Hepatocyte (in vitro differentiated cells): ENCODE measurements around the gene SLC38A9. TPM values are rescaled to one million over a fixed set of nuclear protein-coding genes. Genes with fewer than 3 reads are reported as not detected.

Experiments used
- DNase-seq: peaks from one replicate; pipeline ENCODE4 v3.0.0-alpha.2; 2016; ENCODE audit warnings: low spot score
- H2AFZ ChIP-seq: fragments of 200-600 bp; sonication (generic); 2 replicates; pipeline ENCODE4 v1.6.0; 2016; ENCODE audit warnings: antibody characterized with exemption, mild to moderate bottlenecking
- H3K27ac ChIP-seq: fragments of 200-600 bp; sonication (generic); 2 replicates; pipeline ENCODE4 v1.5.1; 2016; ENCODE audit warnings: mild to moderate bottlenecking
- H3K27me3 ChIP-seq: fragments of 200-600 bp; sonication (generic); 2 replicates; pipeline ENCODE4 v1.6.1; 2016
- H3K36me3 ChIP-seq: fragments of 200-600 bp; sonication (generic); replicated peaks from 2 replicates; pipeline ENCODE4 v1.5.1; 2016; ENCODE audit warnings: low read depth; ENCODE audit not compliant: insufficient read depth
- H3K4me1 ChIP-seq: fragments of 200-600 bp; sonication (generic); 2 replicates; pipeline ENCODE4 v1.5.1; 2016; ENCODE audit warnings: mild to moderate bottlenecking, moderate library complexity; ENCODE audit not compliant: insufficient read depth
- H3K4me2 ChIP-seq: fragments of 200-600 bp; sonication (generic); 2 replicates; pipeline ENCODE4 v1.6.0; 2016
- H3K4me3 ChIP-seq: fragments of 200-600 bp; sonication (generic); 2 replicates; pipeline ENCODE4 v1.5.1; 2016; ENCODE audit warnings: mild to moderate bottlenecking
- H3K79me2 ChIP-seq: fragments of 200-600 bp; sonication (generic); 2 replicates; pipeline ENCODE4 v1.6.0; 2017; ENCODE audit warnings: mild to moderate bottlenecking
- H3K9me2 ChIP-seq: fragments of 200-600 bp; sonication (generic); replicated peaks from 2 replicates; pipeline ENCODE4 v1.6.0; 2017; ENCODE audit warnings: mild to moderate bottlenecking; ENCODE audit not compliant: insufficient read depth
- H3K9me3 ChIP-seq: fragments of 200-600 bp; sonication (generic); 2 replicates; pipeline ENCODE4 v1.5.1; 2016; ENCODE audit warnings: low read depth, mild to moderate bottlenecking
- H4K20me1 ChIP-seq: fragments of 200-600 bp; sonication (generic); 2 replicates; pipeline ENCODE4 v1.6.0; 2016; ENCODE audit warnings: mild to moderate bottlenecking; ENCODE audit not compliant: insufficient read depth, poor library complexity, severe bottlenecking
- EZH2 ChIP-seq: fragments of 200-600 bp; sonication (generic); IDR thresholded peaks from 2 replicates; pipeline ENCODE4 v1.6.1; 2016; ENCODE audit warnings: antibody characterized with exemption, mild to moderate bottlenecking, borderline replicate concordance
- EZH2phosphoT487 ChIP-seq: fragments of 200-600 bp; sonication (generic); IDR thresholded peaks from one replicate; pipeline ENCODE4 v1.6.1; 2018; ENCODE audit warnings: antibody characterized with exemption, mild to moderate bottlenecking, low read depth, moderate library complexity; ENCODE audit not compliant: unreplicated experiment, severe bottlenecking
- WGBS: methylation state at CpG from one replicate; pipeline ENCODE4 v1.1.6; 2016; ENCODE audit warnings: low lambda C conversion rate; ENCODE audit errors: missing lambda C conversion rate; 5-methylcytosine and 5-hydroxymethylcytosine counted together
- polyA plus RNA-seq: library from polyadenylated mRNA; unstranded; fragments of >200 nt; fragmentation: Nextera tagmentation; extraction: Ambion mirVana; gene quantifications from 2 replicates; pipeline ENCODE4 v1.2.1, GENCODE V29; 2016
- total RNA-seq: library from RNA; depleted of rRNA; stranded (reverse); fragments of >200 nt; gene quantifications from 2 replicates; pipeline ENCODE4 v1.2.3, GENCODE V29; 2014
- TF ChIP-seq, protein P1 (sequence below): fragments of 200-600 bp; sonication (generic); IDR thresholded peaks from 2 replicates; pipeline ENCODE4 v1.5.1; 2016; ENCODE audit warnings: antibody characterized with exemption, mild to moderate bottlenecking; ENCODE audit not compliant: poor library complexity

The SLC38A9 gene
- total and polyA plus RNA-seq, 2 experiments from 2014 or later: 28.1 to 37.8 TPM

DNA sequence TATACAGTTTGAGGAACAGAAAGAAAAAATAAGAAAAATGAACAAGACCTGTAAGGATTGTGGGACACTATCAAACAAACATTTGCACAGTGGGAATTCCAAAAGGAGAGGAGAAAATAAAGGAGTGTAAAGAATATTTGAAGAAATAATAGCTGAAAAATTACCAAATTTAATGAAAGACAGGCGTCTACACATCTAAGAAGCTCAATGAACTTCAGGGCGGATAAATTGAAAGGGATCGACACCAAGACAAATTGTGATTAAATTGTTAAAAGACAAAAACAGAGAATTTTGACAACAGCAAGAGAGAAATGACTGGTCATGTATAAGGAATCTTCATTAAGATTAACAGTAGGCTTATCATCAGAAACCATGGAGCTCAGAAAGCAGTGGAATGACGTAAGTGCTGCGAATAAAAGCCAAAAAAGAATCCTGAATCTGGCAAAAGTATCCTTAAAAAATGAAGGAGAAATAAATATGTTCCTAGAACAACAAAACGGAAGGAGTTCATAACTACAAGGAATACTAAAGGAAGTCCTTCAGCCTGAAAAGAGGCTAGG lies 3.5 kb upstream of the SLC38A9 start:
- Histone ChIP-seq H3K4me2 (no peak overlapping the region), H2AFZ (no peak overlapping the region), H3K4me3 (no peak overlapping the region), H3K27ac (no peak overlapping the region), H3K9me3 (no peaks in the 10 kb centered on the region), H3K4me1 (no peaks in the 10 kb centered on the region), H4K20me1 (no peaks in the 10 kb centered on the region), H3K9me2 (no peaks in the 10 kb centered on the region), H3K79me2 (peaks cover 10% of the 10 kb centered on the region), H3K27me3 (no peaks in the 10 kb centered on the region), H3K36me3 (no peaks in the 10 kb centered on the region)
- DNase-seq: no peak
- 97% methylated on average over 6 of the region's 6 CpGs for WGBS
- TF ChIP-seq, protein P1, sequence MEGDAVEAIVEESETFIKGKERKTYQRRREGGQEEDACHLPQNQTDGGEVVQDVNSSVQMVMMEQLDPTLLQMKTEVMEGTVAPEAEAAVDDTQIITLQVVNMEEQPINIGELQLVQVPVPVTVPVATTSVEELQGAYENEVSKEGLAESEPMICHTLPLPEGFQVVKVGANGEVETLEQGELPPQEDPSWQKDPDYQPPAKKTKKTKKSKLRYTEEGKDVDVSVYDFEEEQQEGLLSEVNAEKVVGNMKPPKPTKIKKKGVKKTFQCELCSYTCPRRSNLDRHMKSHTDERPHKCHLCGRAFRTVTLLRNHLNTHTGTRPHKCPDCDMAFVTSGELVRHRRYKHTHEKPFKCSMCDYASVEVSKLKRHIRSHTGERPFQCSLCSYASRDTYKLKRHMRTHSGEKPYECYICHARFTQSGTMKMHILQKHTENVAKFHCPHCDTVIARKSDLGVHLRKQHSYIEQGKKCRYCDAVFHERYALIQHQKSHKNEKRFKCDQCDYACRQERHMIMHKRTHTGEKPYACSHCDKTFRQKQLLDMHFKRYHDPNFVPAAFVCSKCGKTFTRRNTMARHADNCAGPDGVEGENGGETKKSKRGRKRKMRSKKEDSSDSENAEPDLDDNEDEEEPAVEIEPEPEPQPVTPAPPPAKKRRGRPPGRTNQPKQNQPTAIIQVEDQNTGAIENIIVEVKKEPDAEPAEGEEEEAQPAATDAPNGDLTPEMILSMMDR: no peak
- no peak for TF ChIP-seq EZH2

DNA sequence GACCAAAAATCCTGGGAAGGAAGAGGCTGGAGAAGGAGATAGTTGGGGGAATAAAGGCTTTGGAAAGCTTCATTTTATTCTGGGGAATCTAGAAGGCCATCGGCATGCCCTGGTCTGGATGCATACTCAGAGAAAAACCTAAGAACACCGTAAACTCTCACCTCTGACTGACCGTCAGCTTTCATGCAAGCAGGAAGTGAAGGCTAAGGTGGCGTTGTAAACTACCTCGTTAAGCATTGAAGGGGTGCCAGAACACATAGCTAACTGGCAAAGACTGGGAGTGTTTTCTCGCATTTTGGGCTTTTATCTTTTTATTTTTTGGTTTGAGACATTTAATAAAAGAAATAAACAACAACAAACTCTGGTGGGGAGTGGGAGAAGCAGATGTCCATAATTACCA lies 2.6 kb upstream of the SLC38A9 start:
- Histone ChIP-seq H3K9me2 (no peaks in the 10 kb centered on the region), H3K79me2 (peaks cover 17% of the 10 kb centered on the region), H4K20me1 (no peaks in the 10 kb centered on the region), H3K4me2 (no peak overlapping the region), H3K27ac (peak overlapping the region; percentile 35), H3K9me3 (no peaks in the 10 kb centered on the region), H3K4me3 (no peak overlapping the region), H3K4me1 (no peaks in the 10 kb centered on the region), H3K36me3 (no peaks in the 10 kb centered on the region), H3K27me3 (no peaks in the 10 kb centered on the region), H2AFZ (no peak overlapping the region)
- DNase-seq: no peak
- 84% methylated on average over 6 of the region's 6 CpGs for WGBS
- no peak for TF ChIP-seq EZH2phosphoT487
- TF ChIP-seq, protein P1: no peak
- no peak for TF ChIP-seq EZH2

DNA sequence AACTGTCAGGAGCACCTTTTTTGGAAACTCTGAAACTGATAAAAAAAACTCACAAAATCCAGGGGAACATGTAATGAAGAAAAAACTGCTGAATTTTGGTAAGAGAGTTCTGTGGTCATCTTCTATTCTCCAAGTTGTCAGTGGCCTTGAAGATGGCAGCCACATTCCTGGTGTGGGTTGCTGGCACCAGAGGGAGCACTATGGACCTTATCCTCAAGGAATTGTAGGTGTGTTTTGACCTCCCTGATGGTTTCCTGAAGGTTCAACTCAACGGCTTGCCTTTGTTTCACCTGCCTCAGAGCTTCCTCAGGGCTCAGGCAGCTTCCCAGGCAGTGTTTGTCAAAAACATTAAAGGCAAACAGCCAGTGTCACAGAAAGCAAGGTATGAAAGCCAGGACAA lies 2.2 kb upstream of the SLC38A9 start:
- WGBS: 50% methylated on average over 1 of the region's 1 CpG

More for the DNA sequence above, 2.2 kb upstream of the SLC38A9 start:
- H3K79me2 ChIP-seq: peaks cover 17% of the 10 kb centered on the region
- H3K27ac ChIP-seq: peak overlapping the region; percentile 35
- H3K36me3 ChIP-seq: no peaks in the 10 kb centered on the region
- no peaks in the 10 kb centered on the region for H3K27me3 ChIP-seq
- H3K9me2 ChIP-seq: no peaks in the 10 kb centered on the region
- H3K4me2 ChIP-seq: no peak overlapping the region
- TF ChIP-seq, protein P1: no peak
- no peak for TF ChIP-seq EZH2phosphoT487
- TF ChIP-seq EZH2: no peak
- H3K4me3 ChIP-seq: no peak overlapping the region
- peak overlapping the region; percentile 6 for H2AFZ ChIP-seq
- no peaks in the 10 kb centered on the region for H3K9me3 ChIP-seq
- DNase-seq: no peak
- H3K4me1 ChIP-seq: no peaks in the 10 kb centered on the region
- H4K20me1 ChIP-seq: no peaks in the 10 kb centered on the region
